Measurements from ENCODE around the gene SH2D3C.
A peak's percentile ranks its signal among the peaks of the same experiment; 100 is the strongest.

SH2D3C gene, protein sequence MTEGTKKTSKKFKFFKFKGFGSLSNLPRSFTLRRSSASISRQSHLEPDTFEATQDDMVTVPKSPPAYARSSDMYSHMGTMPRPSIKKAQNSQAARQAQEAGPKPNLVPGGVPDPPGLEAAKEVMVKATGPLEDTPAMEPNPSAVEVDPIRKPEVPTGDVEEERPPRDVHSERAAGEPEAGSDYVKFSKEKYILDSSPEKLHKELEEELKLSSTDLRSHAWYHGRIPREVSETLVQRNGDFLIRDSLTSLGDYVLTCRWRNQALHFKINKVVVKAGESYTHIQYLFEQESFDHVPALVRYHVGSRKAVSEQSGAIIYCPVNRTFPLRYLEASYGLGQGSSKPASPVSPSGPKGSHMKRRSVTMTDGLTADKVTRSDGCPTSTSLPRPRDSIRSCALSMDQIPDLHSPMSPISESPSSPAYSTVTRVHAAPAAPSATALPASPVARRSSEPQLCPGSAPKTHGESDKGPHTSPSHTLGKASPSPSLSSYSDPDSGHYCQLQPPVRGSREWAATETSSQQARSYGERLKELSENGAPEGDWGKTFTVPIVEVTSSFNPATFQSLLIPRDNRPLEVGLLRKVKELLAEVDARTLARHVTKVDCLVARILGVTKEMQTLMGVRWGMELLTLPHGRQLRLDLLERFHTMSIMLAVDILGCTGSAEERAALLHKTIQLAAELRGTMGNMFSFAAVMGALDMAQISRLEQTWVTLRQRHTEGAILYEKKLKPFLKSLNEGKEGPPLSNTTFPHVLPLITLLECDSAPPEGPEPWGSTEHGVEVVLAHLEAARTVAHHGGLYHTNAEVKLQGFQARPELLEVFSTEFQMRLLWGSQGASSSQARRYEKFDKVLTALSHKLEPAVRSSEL

GRCh38 chr9:127778280-127779135 is at the start of gene SH2D3C:
Gene SH2D3C (minus strand): TSS chr9:127778666. CDS start chr9:127778627, 39 bp downstream.
- no peak for DNase-seq

DNA sequence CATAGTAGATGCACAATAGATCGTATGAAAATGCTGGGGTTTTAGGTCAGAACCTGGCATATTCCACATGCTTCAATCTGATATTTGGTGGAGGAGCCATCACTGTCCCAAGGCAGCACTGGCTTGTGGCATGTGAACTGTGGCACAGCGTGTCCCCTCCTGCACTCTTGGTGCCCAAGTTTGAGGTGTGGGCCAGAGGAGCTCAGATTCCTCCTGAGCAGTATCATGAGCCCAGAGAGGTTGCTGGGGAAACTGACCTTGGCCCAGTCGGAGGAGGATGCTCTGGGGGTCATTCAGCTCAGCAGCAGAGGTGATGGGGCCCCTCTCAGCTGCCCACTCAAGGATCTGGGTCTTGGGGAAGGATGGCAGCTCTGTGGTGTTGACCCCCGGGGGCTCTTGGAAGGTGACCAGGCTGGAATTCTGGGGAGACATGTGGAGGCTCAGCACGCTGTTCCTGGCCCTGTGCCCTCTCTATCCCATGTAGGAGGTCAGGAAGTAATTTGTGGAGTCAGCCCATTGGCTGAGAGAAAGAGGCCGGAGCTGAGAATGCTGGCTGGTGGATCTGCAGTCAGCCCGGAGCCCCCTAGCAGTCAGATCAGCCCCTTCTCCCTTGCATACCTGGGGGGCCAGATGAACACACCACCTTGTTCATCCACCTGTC is 47.9 kb upstream of the SH2D3C start:
- DNase-seq: no peak

DNA sequence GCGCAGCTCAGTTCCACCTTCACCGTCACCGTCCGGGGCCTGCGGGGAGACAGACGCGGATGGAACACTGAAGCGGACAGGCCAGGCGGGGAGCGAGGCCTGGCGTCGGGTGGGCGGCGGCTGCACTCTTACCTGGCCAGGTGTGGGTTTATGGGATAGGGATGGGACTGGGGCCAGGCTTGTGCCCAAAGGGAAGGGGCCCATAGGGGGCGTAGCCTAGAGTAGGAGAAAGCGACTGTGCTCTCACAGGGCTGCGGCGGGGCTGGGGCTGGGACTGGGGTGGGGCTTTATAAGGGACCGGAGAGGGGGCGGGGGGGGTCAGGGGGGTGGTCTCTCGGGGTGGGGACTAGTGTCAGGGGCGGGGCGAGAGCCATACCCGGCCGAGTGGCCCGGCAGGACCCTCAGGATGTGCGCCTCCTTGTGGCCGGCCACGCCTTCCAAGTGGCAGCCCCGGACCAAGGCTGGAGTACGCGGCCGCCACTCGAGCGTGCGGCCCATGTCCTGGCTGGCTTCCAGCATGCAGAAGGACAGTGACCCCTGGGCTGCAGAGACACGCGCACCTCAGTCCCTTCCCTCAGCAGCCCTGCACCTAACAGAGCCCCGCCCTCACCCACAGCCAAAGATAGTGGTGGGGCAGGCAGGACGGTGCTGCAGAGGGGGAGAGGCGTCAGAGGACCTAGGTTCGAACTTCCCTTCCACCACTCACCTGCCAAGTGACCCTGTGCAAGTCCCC is 47.0 kb upstream of the SH2D3C start:
- peak; percentile 22 for DNase-seq

DNA sequence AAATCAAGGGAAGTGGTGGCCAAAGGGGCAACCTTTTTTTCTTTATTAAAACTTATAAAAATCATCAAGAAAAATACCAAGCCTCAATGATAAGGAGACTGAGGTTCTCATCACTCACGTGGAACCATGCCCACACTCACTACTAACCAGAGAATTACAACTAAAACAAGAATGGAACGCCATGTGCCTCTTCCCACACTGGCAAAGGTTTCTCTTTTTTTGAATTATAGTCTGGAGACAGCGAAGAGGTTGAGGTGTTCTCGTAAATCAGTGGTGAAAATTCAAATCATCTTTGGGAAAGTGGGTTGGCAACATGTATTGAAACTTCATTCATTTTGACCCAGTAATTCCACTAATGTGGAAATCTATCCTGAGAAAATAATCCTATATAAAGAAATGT is 43.6 kb upstream of the SH2D3C start:
- no peak for DNase-seq

DNA sequence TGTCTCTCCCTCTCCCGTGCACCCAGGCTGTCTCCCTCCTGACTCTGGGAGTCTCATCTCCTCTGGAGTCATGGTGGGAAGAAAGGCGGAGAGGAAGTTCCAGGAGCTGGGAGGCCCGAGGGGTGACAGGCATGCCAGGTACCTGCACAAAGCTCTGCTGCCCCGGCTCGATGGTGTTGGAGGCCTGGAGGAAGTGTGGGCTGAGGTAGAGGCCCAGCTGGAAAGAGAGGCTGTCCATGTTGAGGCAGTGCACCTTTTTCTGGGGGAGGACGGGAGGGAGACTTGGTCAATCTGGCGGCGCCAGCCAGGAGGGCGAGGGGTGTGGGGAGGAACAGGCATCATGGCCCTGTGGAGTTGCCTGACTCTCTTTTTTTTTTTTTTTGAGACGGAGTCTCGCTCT is 40.1 kb upstream of the SH2D3C start:
- no peak for DNase-seq

- no peak for DNase-seq
Observed at GRCh38 chr9:127817881-127818434, 39.5 kb upstream of the SH2D3C start.

GRCh38 chr9:127816728-127817127 is 38.3 kb upstream of the SH2D3C start:
- DNase-seq: no peak

DNA sequence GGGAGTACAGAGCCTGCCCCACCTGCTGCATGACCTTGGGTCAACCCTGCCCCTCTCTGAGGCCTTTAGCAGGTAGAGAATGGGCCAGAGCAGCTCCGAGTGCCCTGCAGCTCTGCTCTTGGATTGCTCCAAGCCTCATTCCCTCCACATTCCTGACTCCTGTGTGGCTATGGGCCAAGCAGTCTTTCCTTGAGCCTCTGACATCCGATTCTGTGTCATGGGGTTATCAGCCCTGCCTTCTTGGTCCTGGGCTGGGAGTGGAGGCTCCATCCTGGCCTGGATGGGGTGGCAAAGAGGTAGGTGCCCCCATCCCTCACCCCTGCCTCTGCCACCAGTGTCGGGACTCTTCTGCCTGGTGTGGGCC is 37.9 kb upstream of the SH2D3C start:
- DNase-seq: no peak

GRCh38 chr9:127815512-127816361 is 37.3 kb upstream of the SH2D3C start:
- no peak for DNase-seq

DNA sequence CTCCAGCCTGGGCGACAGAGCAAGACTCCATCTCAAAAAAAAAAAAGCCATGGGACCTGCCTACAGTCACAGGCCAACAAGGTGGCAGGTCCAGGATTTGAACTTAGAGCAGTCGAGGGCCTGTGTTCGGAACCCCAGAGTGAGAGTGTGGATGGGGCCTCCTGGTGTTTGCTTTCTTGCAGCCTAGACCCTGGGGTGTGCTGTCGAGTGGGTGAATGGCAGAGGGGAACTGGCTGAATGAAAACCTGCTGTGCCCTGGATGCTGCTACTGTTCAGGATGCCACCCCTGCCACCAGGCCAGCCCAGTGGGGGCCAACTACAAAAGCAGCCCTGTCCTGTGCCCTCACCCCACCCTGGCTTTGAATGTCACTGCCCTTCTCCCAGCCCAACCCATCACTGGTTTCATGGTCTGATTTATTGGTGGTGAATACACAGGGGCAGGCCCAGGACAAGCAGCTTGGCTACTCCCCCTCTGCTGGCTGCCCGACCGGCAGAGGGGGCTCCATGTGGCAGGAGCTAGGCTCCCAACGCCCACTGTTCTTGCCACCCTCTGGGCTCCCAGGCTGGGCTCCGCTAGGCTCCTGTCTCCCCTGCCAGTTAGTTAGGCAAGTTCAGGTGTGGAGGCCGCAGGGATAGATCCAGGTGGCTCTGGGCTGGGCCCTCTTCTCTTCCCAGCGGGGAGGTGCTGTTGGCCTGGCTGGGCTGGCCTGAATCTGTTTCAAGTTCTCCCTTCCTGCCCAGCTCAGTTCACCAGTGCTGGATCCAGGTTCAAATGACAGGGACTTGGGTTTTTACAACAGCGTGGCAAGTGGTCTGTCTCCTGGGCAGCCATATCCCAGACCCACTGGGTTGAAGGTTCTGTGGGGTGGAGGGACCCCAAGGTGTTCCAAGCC is 36.4 kb upstream of the SH2D3C start:
- DNase-seq: no peak

GRCh38 chr9:127813686-127814226 is 35.3 kb upstream of the SH2D3C start:
- no peak for DNase-seq

GRCh38 chr9:127812936-127813675 is 34.6 kb upstream of the SH2D3C start:
- DNase-seq: no peak

DNA sequence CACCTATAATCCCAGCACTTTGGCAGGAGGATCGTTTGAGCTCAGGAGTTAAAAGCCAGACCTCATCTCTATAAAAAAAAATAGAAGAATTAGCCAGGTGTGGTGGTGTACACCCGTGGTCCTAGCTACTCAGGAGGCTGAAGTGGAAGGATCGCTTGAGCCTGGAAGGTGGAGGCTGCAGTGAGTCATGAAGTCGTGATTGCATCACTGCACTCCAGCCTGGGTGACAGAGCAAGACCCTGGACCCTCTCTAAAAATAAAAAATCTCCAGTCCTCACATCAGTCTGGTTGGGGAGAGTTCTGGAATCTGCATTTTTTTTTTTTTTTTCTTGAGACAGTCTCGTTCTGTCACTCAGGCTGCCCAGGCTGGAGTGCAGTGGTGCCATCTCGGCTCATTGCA is 33.5 kb upstream of the SH2D3C start:
- DNase-seq: no peak

GRCh38 chr9:127810378-127811187 is 32.1 kb upstream of the SH2D3C start:
- no peak for DNase-seq

- no peak for DNase-seq
Observed at GRCh38 chr9:127809540-127810377, 31.3 kb upstream of the SH2D3C start.

DNA sequence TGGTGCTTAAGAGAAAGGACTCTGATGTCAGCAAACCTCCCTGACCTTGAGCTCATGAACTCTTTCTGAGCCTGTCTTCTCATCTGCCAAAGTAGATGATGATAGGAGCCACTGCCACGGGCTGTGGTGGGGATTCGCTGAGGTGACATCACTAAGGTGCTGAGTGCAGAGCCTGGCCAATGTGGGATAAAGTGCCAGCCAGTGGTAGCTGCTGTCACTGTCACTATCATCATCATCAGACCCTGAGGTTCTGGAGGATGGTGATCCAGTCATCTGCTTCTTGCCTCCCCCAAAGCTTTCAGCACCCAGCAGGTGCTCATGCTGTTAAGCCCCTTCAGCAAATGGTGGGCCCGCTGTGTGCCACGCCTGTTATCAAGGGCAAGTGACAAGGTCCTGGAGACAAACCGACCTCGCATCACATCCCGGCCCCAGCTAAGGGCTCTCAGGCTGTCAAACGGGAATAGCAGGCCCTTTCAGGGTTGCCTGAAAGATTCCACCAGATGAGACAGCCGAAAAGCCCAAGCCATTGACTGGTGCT is 30.6 kb upstream of the SH2D3C start:
- DNase-seq: no peak

Data from NCI-H774 (cell line).